ENCODE data around the gene BYSL. TPM values are rescaled to one million over a fixed set of nuclear protein-coding genes. Genes with fewer than 3 reads are reported as not detected.

The BYSL gene
- total and polyA plus RNA-seq, 9 of the 15 experiments (the other 6 are each of a cell fraction or from before 2014, with no cell fraction given) = 22.2 to 92.3 (median 53.4) TPM

- TF ChIP-seq PBX2 (CRISPR knock-in tag; IDR thresholded peaks at IDR 0.05; ENCODE audit: low read depth) (no peak), PBX2 (tag; conservative IDR thresholded peaks at IDR 0.05; ENCODE audit: low read depth) (no peak), HSF4 (CRISPR knock-in tag; IDR thresholded peaks at IDR 0.05; ENCODE audit: borderline replicate concordance) (0 out of 2 replicates have a peak, but pooled peaks have one; percentile 51), PYGO2 (tag; IDR thresholded peaks at IDR 0.05) (no peak; the same call in 1 of the 2 replicates), RBFOX2 (IDR thresholded peaks at IDR 0.05; ENCODE audit: low read depth, low read length) (peak; percentile 67), AFF1 (IDR thresholded peaks at IDR 0.05; ENCODE audit: low read depth in 1 of 2, partially characterized antibody in 2 of 2) (no peak), MCM2 (IDR thresholded peaks at IDR 0.05; ENCODE audit: low read depth) (no peak), ZNF551 (CRISPR knock-in tag; IDR thresholded peaks at IDR 0.05) (no peak), MAX (CRISPR knock-in tag; IDR thresholded peaks at IDR 0.05) (peak; percentile 79), NKRF (IDR thresholded peaks at IDR 0.05; ENCODE audit: borderline replicate concordance) (no peak), RAD21 (CRISPR knock-in tag; conservative IDR thresholded peaks at IDR 0.05 in 1 of 2, IDR thresholded peaks at IDR 0.05 in 1 of 2) (peak; percentile 87 to 90), ZNF165 (CRISPR knock-in tag; IDR thresholded peaks at IDR 0.05; ENCODE audit: borderline replicate concordance) (peak; percentile 83; the same call in 1 of the 2 replicates), BRF1 (IDR thresholded peaks at IDR 0.05; ENCODE audit: borderline replicate concordance, extremely low read depth, insufficient read length) (no peak), STAG1 (CRISPR knock-in tag; IDR thresholded peaks at IDR 0.05; ENCODE audit: borderline replicate concordance) (no peak), ATF4 (CRISPR knock-in tag; IDR thresholded peaks at IDR 0.05) (no peak; the same call in 1 of the 2 replicates), MEF2D (tag; conservative IDR thresholded peaks at IDR 0.05; ENCODE audit: low read depth) (peak; percentile 46; the same call in 1 of the 2 replicates)
Observed at GRCh38 chr6:41936073-41936837, 15.0 kb downstream of the BYSL start (continued).
